NCI-H1694 (cell line): ENCODE data around the gene MTMR12.

Experiments used
- DNase-seq: peaks from one replicate; lab custom pipeline; 2025; lab: John Stamatoyannopoulos, UW

Gene MTMR12

GRCh38 chr5:32312595-32313332 is at the start of gene MTMR12:
TSS of gene MTMR12 (minus strand) at chr5:32312939. CDS start at chr5:32312838, 101 bp downstream.
- peak; percentile 100 for DNase-seq

GRCh38 chr5:32362527-32362926 is 49.8 kb upstream of the MTMR12 start:
- no peak for DNase-seq

GRCh38 chr5:32360906-32361305 is 48.2 kb upstream of the MTMR12 start:
- DNase-seq = no peak

GRCh38 chr5:32358611-32359010 is 45.9 kb upstream of the MTMR12 start:
- no peak for DNase-seq

- DNase-seq = no peak
These were observed 44.9 kb upstream of the MTMR12 start for GRCh38 chr5:32357658-32358057.

GRCh38 chr5:32355686-32356085 is 42.9 kb upstream of the MTMR12 start:
- DNase-seq = no peak

GRCh38 chr5:32353420-32353819 is 40.7 kb upstream of the MTMR12 start:
- DNase-seq = no peak

GRCh38 chr5:32352685-32353084 is 39.9 kb upstream of the MTMR12 start:
- DNase-seq = no peak

GRCh38 chr5:32346869-32347268 is 34.1 kb upstream of the MTMR12 start:
- no peak for DNase-seq

- no peak for DNase-seq
These were observed 30.4 kb upstream of the MTMR12 start for GRCh38 chr5:32343058-32343672.

GRCh38 chr5:32342656-32343055 is 29.9 kb upstream of the MTMR12 start:
- peak; percentile 99 for DNase-seq

GRCh38 chr5:32339878-32340277 is 27.1 kb upstream of the MTMR12 start:
- no peak for DNase-seq

GRCh38 chr5:32339198-32339597 is 26.5 kb upstream of the MTMR12 start:
- peak; percentile 67 for DNase-seq

GRCh38 chr5:32332966-32333365 is 20.2 kb upstream of the MTMR12 start:
- no peak for DNase-seq

- DNase-seq = no peak
These were observed 19.6 kb upstream of the MTMR12 start for GRCh38 chr5:32332361-32332760.

- no peak for DNase-seq
These were observed 19.2 kb upstream of the MTMR12 start for GRCh38 chr5:32331935-32332274.

- DNase-seq = no peak
These were observed 18.6 kb upstream of the MTMR12 start for GRCh38 chr5:32331217-32331934.

- no peak for DNase-seq
These were observed 17.6 kb upstream of the MTMR12 start for GRCh38 chr5:32330126-32330971.

- DNase-seq = peak; percentile 81
These were observed 16.7 kb upstream of the MTMR12 start for GRCh38 chr5:32329395-32329834.

- DNase-seq = no peak
These were observed 13.6 kb upstream of the MTMR12 start for GRCh38 chr5:32326216-32326772.

- DNase-seq = no peak
These were observed 12.9 kb upstream of the MTMR12 start for GRCh38 chr5:32325616-32326015.

GRCh38 chr5:32325062-32325461 is 12.3 kb upstream of the MTMR12 start:
- DNase-seq = peak; percentile 80
